Measurements from ENCODE around the gene TTLL3. TPM values are rescaled to one million over a fixed set of nuclear protein-coding genes. Genes with fewer than 3 reads are reported as not detected.

TTLL3 gene
- total and polyA plus RNA-seq, 2 of the 13 experiments (the other 11 are each of a cell fraction or from before 2014, with no cell fraction given) = 9.5 to 51.2 TPM

- TF ChIP-seq ZNF580 (CRISPR knock-in tag; IDR thresholded peaks at IDR 0.05; ENCODE audit: borderline replicate concordance, low read depth) = 0 out of 2 replicates have a peak, but pooled peaks have one; percentile 35
- TF ChIP-seq MBD4 (IDR thresholded peaks at IDR 0.05; ENCODE audit: borderline replicate concordance, low read length) = no peak
- TF ChIP-seq, protein P1, sequence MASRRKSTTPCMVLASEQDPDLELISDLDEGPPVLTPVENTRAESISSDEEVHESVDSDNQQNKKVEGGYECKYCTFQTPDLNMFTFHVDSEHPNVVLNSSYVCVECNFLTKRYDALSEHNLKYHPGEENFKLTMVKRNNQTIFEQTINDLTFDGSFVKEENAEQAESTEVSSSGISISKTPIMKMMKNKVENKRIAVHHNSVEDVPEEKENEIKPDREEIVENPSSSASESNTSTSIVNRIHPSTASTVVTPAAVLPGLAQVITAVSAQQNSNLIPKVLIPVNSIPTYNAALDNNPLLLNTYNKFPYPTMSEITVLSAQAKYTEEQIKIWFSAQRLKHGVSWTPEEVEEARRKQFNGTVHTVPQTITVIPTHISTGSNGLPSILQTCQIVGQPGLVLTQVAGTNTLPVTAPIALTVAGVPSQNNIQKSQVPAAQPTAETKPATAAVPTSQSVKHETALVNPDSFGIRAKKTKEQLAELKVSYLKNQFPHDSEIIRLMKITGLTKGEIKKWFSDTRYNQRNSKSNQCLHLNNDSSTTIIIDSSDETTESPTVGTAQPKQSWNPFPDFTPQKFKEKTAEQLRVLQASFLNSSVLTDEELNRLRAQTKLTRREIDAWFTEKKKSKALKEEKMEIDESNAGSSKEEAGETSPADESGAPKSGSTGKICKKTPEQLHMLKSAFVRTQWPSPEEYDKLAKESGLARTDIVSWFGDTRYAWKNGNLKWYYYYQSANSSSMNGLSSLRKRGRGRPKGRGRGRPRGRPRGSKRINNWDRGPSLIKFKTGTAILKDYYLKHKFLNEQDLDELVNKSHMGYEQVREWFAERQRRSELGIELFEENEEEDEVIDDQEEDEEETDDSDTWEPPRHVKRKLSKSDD (CRISPR knock-in tag; IDR thresholded peaks at IDR 0.05; ENCODE audit: low read depth) = no peak
- TF ChIP-seq HMG20B (CRISPR knock-in tag; conservative IDR thresholded peaks at IDR 0.05) = no peak
- no peak for TF ChIP-seq ZMYM3 (CRISPR knock-in tag; IDR thresholded peaks at IDR 0.05)
- no peak for TF ChIP-seq MED13 (CRISPR knock-in tag; IDR thresholded peaks at IDR 0.05)
- no peak for TF ChIP-seq NRL (CRISPR knock-in tag; IDR thresholded peaks at IDR 0.05; ENCODE audit: borderline replicate concordance)
- no peak for TF ChIP-seq ZNF746 (CRISPR knock-in tag; IDR thresholded peaks at IDR 0.05)
- no peak for TF ChIP-seq HNRNPL (IDR thresholded peaks at IDR 0.05; ENCODE audit: low read depth, low read length)
- TF ChIP-seq ZBTB1 (CRISPR knock-in tag; IDR thresholded peaks at IDR 0.05; ENCODE audit: borderline replicate concordance) = no peak
- TF ChIP-seq, protein P2, sequence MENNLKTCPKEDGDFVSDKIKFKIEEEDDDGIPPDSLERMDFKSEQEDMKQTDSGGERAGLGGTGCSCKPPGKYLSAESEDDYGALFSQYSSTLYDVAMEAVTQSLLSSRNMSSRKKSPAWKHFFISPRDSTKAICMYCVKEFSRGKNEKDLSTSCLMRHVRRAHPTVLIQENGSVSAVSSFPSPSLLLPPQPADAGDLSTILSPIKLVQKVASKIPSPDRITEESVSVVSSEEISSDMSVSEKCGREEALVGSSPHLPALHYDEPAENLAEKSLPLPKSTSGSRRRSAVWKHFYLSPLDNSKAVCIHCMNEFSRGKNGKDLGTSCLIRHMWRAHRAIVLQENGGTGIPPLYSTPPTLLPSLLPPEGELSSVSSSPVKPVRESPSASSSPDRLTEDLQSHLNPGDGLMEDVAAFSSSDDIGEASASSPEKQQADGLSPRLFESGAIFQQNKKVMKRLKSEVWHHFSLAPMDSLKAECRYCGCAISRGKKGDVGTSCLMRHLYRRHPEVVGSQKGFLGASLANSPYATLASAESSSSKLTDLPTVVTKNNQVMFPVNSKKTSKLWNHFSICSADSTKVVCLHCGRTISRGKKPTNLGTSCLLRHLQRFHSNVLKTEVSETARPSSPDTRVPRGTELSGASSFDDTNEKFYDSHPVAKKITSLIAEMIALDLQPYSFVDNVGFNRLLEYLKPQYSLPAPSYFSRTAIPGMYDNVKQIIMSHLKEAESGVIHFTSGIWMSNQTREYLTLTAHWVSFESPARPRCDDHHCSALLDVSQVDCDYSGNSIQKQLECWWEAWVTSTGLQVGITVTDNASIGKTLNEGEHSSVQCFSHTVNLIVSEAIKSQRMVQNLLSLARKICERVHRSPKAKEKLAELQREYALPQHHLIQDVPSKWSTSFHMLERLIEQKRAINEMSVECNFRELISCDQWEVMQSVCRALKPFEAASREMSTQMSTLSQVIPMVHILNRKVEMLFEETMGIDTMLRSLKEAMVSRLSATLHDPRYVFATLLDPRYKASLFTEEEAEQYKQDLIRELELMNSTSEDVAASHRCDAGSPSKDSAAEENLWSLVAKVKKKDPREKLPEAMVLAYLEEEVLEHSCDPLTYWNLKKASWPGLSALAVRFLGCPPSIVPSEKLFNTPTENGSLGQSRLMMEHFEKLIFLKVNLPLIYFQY (CRISPR knock-in tag; IDR thresholded peaks at IDR 0.05; ENCODE audit: borderline replicate concordance) = no peak
- no peak for TF ChIP-seq ASH2L (IDR thresholded peaks at IDR 0.05; ENCODE audit: insufficient read length, low read depth, low read length)
- TF ChIP-seq, protein P3, sequence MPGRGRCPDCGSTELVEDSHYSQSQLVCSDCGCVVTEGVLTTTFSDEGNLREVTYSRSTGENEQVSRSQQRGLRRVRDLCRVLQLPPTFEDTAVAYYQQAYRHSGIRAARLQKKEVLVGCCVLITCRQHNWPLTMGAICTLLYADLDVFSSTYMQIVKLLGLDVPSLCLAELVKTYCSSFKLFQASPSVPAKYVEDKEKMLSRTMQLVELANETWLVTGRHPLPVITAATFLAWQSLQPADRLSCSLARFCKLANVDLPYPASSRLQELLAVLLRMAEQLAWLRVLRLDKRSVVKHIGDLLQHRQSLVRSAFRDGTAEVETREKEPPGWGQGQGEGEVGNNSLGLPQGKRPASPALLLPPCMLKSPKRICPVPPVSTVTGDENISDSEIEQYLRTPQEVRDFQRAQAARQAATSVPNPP (CRISPR knock-in tag; IDR thresholded peaks at IDR 0.05) = peak; percentile 38; the same call in 1 of the 2 replicates
- TF ChIP-seq ARID4A (CRISPR knock-in tag; IDR thresholded peaks at IDR 0.05; ENCODE audit: borderline replicate concordance) = peak; percentile 40; the same call in 1 of the 2 replicates
- TF ChIP-seq POLR2A (IDR thresholded peaks at IDR 0.05; ENCODE audit: insufficient read depth in 1 of 2, low read depth in 2 of 2, low read length in 2 of 2) = 0 out of 4 replicates have a peak, but pooled peaks of 1 of the 2 experiments have one; percentile 16
- no peak for TF ChIP-seq ZNF367 (CRISPR knock-in tag; IDR thresholded peaks at IDR 0.05; ENCODE audit: borderline replicate concordance)
Measured at GRCh38 chr3:9864200-9864927, 54.3 kb downstream of the TTLL3 start (continued).

Data from HepG2 (cell line).